Measurements from ENCODE around the gene CHST4. TPM values are rescaled to one million over a fixed set of nuclear protein-coding genes. Genes with fewer than 3 reads are reported as not detected.

Gene CHST4
- total and polyA plus RNA-seq, 9 of the 15 experiments (the other 6 are each of a cell fraction or from before 2014, with no cell fraction given): 0.07 TPM; not detected in 8

GRCh38 chr16:71484006-71484893 lies 42.0 kb upstream of the CHST4 start (continued):
- TF ChIP-seq, protein P1, sequence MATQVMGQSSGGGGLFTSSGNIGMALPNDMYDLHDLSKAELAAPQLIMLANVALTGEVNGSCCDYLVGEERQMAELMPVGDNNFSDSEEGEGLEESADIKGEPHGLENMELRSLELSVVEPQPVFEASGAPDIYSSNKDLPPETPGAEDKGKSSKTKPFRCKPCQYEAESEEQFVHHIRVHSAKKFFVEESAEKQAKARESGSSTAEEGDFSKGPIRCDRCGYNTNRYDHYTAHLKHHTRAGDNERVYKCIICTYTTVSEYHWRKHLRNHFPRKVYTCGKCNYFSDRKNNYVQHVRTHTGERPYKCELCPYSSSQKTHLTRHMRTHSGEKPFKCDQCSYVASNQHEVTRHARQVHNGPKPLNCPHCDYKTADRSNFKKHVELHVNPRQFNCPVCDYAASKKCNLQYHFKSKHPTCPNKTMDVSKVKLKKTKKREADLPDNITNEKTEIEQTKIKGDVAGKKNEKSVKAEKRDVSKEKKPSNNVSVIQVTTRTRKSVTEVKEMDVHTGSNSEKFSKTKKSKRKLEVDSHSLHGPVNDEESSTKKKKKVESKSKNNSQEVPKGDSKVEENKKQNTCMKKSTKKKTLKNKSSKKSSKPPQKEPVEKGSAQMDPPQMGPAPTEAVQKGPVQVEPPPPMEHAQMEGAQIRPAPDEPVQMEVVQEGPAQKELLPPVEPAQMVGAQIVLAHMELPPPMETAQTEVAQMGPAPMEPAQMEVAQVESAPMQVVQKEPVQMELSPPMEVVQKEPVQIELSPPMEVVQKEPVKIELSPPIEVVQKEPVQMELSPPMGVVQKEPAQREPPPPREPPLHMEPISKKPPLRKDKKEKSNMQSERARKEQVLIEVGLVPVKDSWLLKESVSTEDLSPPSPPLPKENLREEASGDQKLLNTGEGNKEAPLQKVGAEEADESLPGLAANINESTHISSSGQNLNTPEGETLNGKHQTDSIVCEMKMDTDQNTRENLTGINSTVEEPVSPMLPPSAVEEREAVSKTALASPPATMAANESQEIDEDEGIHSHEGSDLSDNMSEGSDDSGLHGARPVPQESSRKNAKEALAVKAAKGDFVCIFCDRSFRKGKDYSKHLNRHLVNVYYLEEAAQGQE (IDR thresholded peaks at IDR 0.05; ENCODE audit: borderline replicate concordance): no peak
- TF ChIP-seq, protein P1 (CRISPR knock-in tag; IDR thresholded peaks at IDR 0.05; ENCODE audit: low read depth): peak; percentile 77
- TF ChIP-seq ZNF764 (CRISPR knock-in tag; IDR thresholded peaks at IDR 0.05; ENCODE audit: low read depth) (no peak; the same call in 1 of the 2 replicates), ZNF76 (CRISPR knock-in tag; IDR thresholded peaks at IDR 0.05; ENCODE audit: borderline replicate concordance) (0 out of 2 replicates have a peak, but pooled peaks have one; percentile 39), HIVEP1 (CRISPR knock-in tag; IDR thresholded peaks at IDR 0.05) (no peak), ZFP36 (IDR thresholded peaks at IDR 0.05; ENCODE audit: low read depth, low read length, partially characterized antibody) (no peak), ZSCAN32 (CRISPR knock-in tag; IDR thresholded peaks at IDR 0.05) (no peak), FOXA3 (CRISPR knock-in tag; conservative IDR thresholded peaks at IDR 0.05 in 1 of 2, IDR thresholded peaks at IDR 0.05 in 1 of 2) (no peak), ZBTB1 (CRISPR knock-in tag; IDR thresholded peaks at IDR 0.05; ENCODE audit: borderline replicate concordance, low read depth) (peak; percentile 65), ARID1B (IDR thresholded peaks at IDR 0.05) (no peak), NCOA1 (IDR thresholded peaks at IDR 0.05; ENCODE audit: low read depth) (peak; percentile 56; the same call in 1 of the 2 replicates), TAF9B (IDR thresholded peaks at IDR 0.05; ENCODE audit: partially characterized antibody) (no peak), SIN3A (IDR thresholded peaks at IDR 0.05; ENCODE audit: borderline replicate concordance in 2 of 2, control insufficient read depth in 1 of 2, low read depth in 2 of 2, low read length in 2 of 2) (peak in 1 of 2 experiments; percentile 68; a peak in 2 of 4 replicates), CTBP1 (IDR thresholded peaks at IDR 0.05; ENCODE audit: borderline replicate concordance) (peak; percentile 40; the same call in 1 of the 2 replicates), TRIM24 (IDR thresholded peaks at IDR 0.05) (no peak), SNIP1 (IDR thresholded peaks at IDR 0.05; ENCODE audit: low read depth) (peak; percentile 87), ZFP30 (CRISPR knock-in tag; IDR thresholded peaks at IDR 0.05; ENCODE audit: borderline replicate concordance) (no peak)
- TF ChIP-seq, protein P2, sequence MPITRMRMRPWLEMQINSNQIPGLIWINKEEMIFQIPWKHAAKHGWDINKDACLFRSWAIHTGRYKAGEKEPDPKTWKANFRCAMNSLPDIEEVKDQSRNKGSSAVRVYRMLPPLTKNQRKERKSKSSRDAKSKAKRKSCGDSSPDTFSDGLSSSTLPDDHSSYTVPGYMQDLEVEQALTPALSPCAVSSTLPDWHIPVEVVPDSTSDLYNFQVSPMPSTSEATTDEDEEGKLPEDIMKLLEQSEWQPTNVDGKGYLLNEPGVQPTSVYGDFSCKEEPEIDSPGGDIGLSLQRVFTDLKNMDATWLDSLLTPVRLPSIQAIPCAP (CRISPR knock-in tag; IDR thresholded peaks at IDR 0.05; ENCODE audit: borderline replicate concordance): no peak

All from K562 (cell line).